Endodermal cell (in vitro differentiated cells): ENCODE measurements around the gene TSHZ2. TPM values are rescaled to one million over a fixed set of nuclear protein-coding genes. Genes with fewer than 3 reads are reported as not detected.

ENCODE experiments used
- DNase-seq: peaks from one replicate; pipeline ENCODE4 v3.0.0-alpha.2; 2017
- H3K27ac ChIP-seq: 2 replicates; pipeline ENCODE4 v1.5.1; 2013; ENCODE audit warnings: mild to moderate bottlenecking, low read depth, low read length, moderate library complexity
- H3K27me3 ChIP-seq: 2 replicates; pipeline ENCODE4 v1.6.1; 2013; ENCODE audit warnings: mild to moderate bottlenecking, low read length, moderate library complexity; ENCODE audit not compliant: insufficient read depth, control insufficient read depth, poor library complexity, severe bottlenecking
- H3K36me3 ChIP-seq: 2 replicates; pipeline ENCODE4 v1.7.0; 2013; ENCODE audit warnings: mild to moderate bottlenecking, low read length, moderate library complexity; ENCODE audit not compliant: control insufficient read depth, insufficient read depth
- H3K4me1 ChIP-seq: one replicate; pipeline ENCODE4 v1.7.0; 2013; ENCODE audit warnings: low read length; ENCODE audit not compliant: control insufficient read depth, insufficient read depth
- H3K4me3 ChIP-seq: 2 replicates; pipeline ENCODE4 v1.5.1; 2013; ENCODE audit warnings: mild to moderate bottlenecking, low read length, moderate library complexity
- H3K9ac ChIP-seq: 2 replicates; pipeline ENCODE4 v1.6.1; 2013; ENCODE audit warnings: mild to moderate bottlenecking, low read length, moderate library complexity; ENCODE audit not compliant: poor library complexity, severe bottlenecking; ENCODE audit errors: extremely low read depth
- H3K9me3 ChIP-seq: 2 replicates; pipeline ENCODE4 v1.6.1; 2013; ENCODE audit warnings: mild to moderate bottlenecking, low read length, moderate library complexity; ENCODE audit not compliant: control insufficient read depth
- H3K27ac Mint-ChIP-seq: 2 replicates; pipeline ENCODE4 v1.8.0; 2020; ENCODE audit warnings: mixed read lengths
- H3K27me3 Mint-ChIP-seq: 2 replicates; pipeline ENCODE4 v1.8.0; 2021; ENCODE audit warnings: mild to moderate bottlenecking, mixed read lengths; ENCODE audit not compliant: insufficient read depth
- H3K36me3 Mint-ChIP-seq: 2 replicates; pipeline ENCODE4 v1.8.0; 2020; ENCODE audit warnings: low read depth, mixed read lengths
- H3K4me1 Mint-ChIP-seq: 2 replicates; pipeline ENCODE4 v1.8.0; 2020; ENCODE audit warnings: mixed read lengths
- H3K4me3 Mint-ChIP-seq: 2 replicates; pipeline ENCODE4 v1.8.0; 2020; ENCODE audit warnings: mild to moderate bottlenecking, moderate library complexity, mixed read lengths
- H3K9me3 Mint-ChIP-seq: 2 replicates; pipeline ENCODE4 v1.8.0; 2020; ENCODE audit warnings: mild to moderate bottlenecking, mixed read lengths
- CTCF ChIP-seq: fragments of 200-600 bp; sonication (generic); conservative IDR thresholded peaks from 2 replicates; pipeline ENCODE4 v1.5.0; 2021; ENCODE audit warnings: antibody characterized with exemption, mild to moderate bottlenecking
- WGBS, 2 experiments: methylation state at CpG; one replicate each; pipeline versions ENCODE4 v1.1.5 to v1.1.7; 2013; ENCODE audit warnings: missing lambda C conversion rate in 2 of 2, mixed read lengths in 1 of 2; ENCODE audit not compliant: insufficient coverage in 1 of 2, insufficient read length in 1 of 2; 5-methylcytosine and 5-hydroxymethylcytosine counted together
- long read RNA-seq, 4 experiments: library from polyadenylated mRNA in 2 of 4; library from RNA in 1 of 4; library from capped mRNA in 1 of 4; stranded (forward) in 3 of 4; unstranded in 1 of 4; transcript quantifications; one replicate each; pipeline ENCODE4 v2.0.0, GENCODE V29; 2020 to 2021; ENCODE audit warnings: inconsistent platforms in 1 of 4
- polyA plus RNA-seq, 2 experiments: library from polyadenylated mRNA; stranded (reverse); fragments of 50-300 nt; gene quantifications; one replicate each; pipeline ENCODE4 v1.2.3, GENCODE V29; 2013
- total RNA-seq, 2 donors: library from RNA; stranded (reverse); fragmentation: NEBNext Ultra II Directional in 1 of 2; extraction: Animal tissue kit (Norgen Biotek cat#: 25700) in 1 of 2; gene quantifications; 2 replicates in 1 of 2; 3 replicates in 1 of 2; pipeline ENCODE4 v1.2.1, GENCODE V29; 2021

TSHZ2 gene
- total RNA-seq: under 1 TPM; 0.07 to 0.31 TPM
- 5.2 TPM for polyA plus RNA-seq (2013, experiment 1 of 2)
- 3.5 TPM for polyA plus RNA-seq (2013, experiment 2 of 2)
- long read RNA-seq, experiment 1: 0 reads
- long read RNA-seq, experiment 2, partial matches to known transcripts: 0 of 9 reads
- long read RNA-seq, experiment 2, other reads (novel, unspliced or antisense): 9 of 9 reads
- long read RNA-seq, experiment 3, partial matches to known transcripts: 0 of 3 reads
- long read RNA-seq, experiment 3, other reads (novel, unspliced or antisense): 3 of 3 reads
- long read RNA-seq, experiment 4: 0 reads

- Mint-ChIP-seq H3K36me3 (no peaks in the 10 kb centered on the region), H3K27ac (no peak within 1 kb of the TSS), H3K4me1 (peaks cover 12% of the 10 kb centered on the region), H3K9me3 (no peaks in the 10 kb centered on the region), H3K4me3 (peak within 1 kb of the TSS; percentile 75), H3K27me3 (peaks cover 59% of the 10 kb centered on the region)
- Histone ChIP-seq H3K9me3 (no peaks in the 10 kb centered on the region), H3K27me3 (peaks cover 51% of the 10 kb centered on the region), H3K4me1 (no peaks in the 10 kb centered on the region), H3K27ac (no peak within 1 kb of the TSS), H3K9ac (peak within 1 kb of the TSS; percentile 9), H3K4me3 (peak within 1 kb of the TSS; percentile 85), H3K36me3 (no peaks in the 10 kb centered on the region)
- 1% methylated on average over 31 of the region's 41 CpGs; no CpG with 5 or more reads in 1 of the 2 experiments for WGBS, 2 experiments
- peak; percentile 70 for DNase-seq
- no peak for TF ChIP-seq CTCF
Measured at GRCh38 chr20:52972190-52972937, at the start of gene TSHZ2. Gene TSHZ2 (plus strand): TSS chr20:52972358. CDS start chr20:52973294, 936 bp downstream.

- Mint-ChIP-seq H3K4me1 (peaks cover 2% of the 10 kb centered on the region), H3K36me3 (no peaks in the 10 kb centered on the region), H3K4me3 (no peak overlapping the region), H3K27ac (no peak overlapping the region), H3K9me3 (no peaks in the 10 kb centered on the region), H3K27me3 (peaks cover 2% of the 10 kb centered on the region)
- Histone ChIP-seq H3K9ac (no peak overlapping the region), H3K4me3 (no peak overlapping the region), H3K4me1 (no peaks in the 10 kb centered on the region), H3K9me3 (no peaks in the 10 kb centered on the region), H3K27me3 (no peaks in the 10 kb centered on the region), H3K36me3 (no peaks in the 10 kb centered on the region), H3K27ac (no peak overlapping the region)
- TF ChIP-seq CTCF: no peak
- no peak for DNase-seq
- WGBS, 2 experiments: 68 to 93% methylated on average over 2 of the region's 2 CpGs
Measured at GRCh38 chr20:52922436-52922835, 49.7 kb upstream of the TSHZ2 start.

- H3K4me1 Mint-ChIP-seq: peaks cover 2% of the 10 kb centered on the region
- H3K36me3 Mint-ChIP-seq: no peaks in the 10 kb centered on the region
- Histone ChIP-seq H3K27me3 (no peaks in the 10 kb centered on the region), H3K9ac (no peak overlapping the region), H3K27ac (peak overlapping the region; percentile 76), H3K36me3 (no peaks in the 10 kb centered on the region), H3K4me3 (no peak overlapping the region), H3K9me3 (no peaks in the 10 kb centered on the region), H3K4me1 (no peaks in the 10 kb centered on the region)
- H3K9me3 Mint-ChIP-seq: no peaks in the 10 kb centered on the region
- H3K4me3 Mint-ChIP-seq: no peak overlapping the region
- peaks cover 2% of the 10 kb centered on the region for H3K27me3 Mint-ChIP-seq
- WGBS, 2 experiments: 60 to 71% methylated on average over 5 to 8 of the region's 8 CpGs
- no peak for TF ChIP-seq CTCF
- H3K27ac Mint-ChIP-seq: no peak overlapping the region
- peak; percentile 53 for DNase-seq
Measured at GRCh38 chr20:52923123-52923937, 48.8 kb upstream of the TSHZ2 start.
